ENCODE measurements around the gene DNHD1.

DNA sequence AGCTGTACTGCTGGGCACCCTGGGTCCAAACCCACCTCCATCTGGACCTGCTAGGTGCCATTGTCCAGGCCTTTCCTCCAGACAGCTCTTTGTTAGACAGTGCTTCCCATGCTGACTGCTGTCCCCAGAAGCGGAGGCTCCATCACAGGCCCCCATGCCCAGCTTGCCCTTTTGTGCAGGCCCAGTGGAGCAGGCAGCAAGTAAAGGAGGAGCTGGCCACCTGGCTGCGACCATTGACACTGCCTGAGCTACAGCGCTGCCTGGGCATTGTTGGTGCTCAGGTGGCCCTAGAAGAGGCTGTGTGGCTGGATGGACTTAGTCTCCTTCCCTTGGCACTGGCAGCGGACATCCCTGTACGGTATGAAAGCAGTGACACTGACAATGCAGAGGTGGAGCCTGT lies 1.5 kb downstream of the DNHD1 start:
- TF ChIP-seq SMC3 (IDR thresholded peaks at IDR 0.05; ENCODE audit: low read depth, low read length) (no peak), POLR2A (IDR thresholded peaks at IDR 0.05; ENCODE audit: low read depth, low read length) (no peak), RFX5 (IDR thresholded peaks at IDR 0.05; ENCODE audit: low read depth, low read length) (no peak), RAD21 (IDR thresholded peaks at IDR 0.05; ENCODE audit: low read length) (no peak), MAZ (IDR thresholded peaks at IDR 0.05; ENCODE audit: borderline replicate concordance, low read depth, low read length) (no peak), MAFK (IDR thresholded peaks at IDR 0.05; ENCODE audit: low read depth, low read length) (no peak), CHD1 (IDR thresholded peaks at IDR 0.05; ENCODE audit: low read depth, low read length) (no peak), CEBPB (IDR thresholded peaks at IDR 0.05; ENCODE audit: low read depth, low read length) (no peak), BHLHE40 (IDR thresholded peaks at IDR 0.05; ENCODE audit: low read depth, low read length) (no peak), FOS (IDR thresholded peaks at IDR 0.05; ENCODE audit: low read depth, low read length) (no peak), MXI1 (IDR thresholded peaks at IDR 0.05; ENCODE audit: borderline replicate concordance, low read depth, low read length) (no peak)
- TF ChIP-seq, protein P1, sequence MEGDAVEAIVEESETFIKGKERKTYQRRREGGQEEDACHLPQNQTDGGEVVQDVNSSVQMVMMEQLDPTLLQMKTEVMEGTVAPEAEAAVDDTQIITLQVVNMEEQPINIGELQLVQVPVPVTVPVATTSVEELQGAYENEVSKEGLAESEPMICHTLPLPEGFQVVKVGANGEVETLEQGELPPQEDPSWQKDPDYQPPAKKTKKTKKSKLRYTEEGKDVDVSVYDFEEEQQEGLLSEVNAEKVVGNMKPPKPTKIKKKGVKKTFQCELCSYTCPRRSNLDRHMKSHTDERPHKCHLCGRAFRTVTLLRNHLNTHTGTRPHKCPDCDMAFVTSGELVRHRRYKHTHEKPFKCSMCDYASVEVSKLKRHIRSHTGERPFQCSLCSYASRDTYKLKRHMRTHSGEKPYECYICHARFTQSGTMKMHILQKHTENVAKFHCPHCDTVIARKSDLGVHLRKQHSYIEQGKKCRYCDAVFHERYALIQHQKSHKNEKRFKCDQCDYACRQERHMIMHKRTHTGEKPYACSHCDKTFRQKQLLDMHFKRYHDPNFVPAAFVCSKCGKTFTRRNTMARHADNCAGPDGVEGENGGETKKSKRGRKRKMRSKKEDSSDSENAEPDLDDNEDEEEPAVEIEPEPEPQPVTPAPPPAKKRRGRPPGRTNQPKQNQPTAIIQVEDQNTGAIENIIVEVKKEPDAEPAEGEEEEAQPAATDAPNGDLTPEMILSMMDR (conservative IDR thresholded peaks at IDR 0.05; ENCODE audit: low read depth, low read length) = no peak
- TF ChIP-seq, protein P2, sequence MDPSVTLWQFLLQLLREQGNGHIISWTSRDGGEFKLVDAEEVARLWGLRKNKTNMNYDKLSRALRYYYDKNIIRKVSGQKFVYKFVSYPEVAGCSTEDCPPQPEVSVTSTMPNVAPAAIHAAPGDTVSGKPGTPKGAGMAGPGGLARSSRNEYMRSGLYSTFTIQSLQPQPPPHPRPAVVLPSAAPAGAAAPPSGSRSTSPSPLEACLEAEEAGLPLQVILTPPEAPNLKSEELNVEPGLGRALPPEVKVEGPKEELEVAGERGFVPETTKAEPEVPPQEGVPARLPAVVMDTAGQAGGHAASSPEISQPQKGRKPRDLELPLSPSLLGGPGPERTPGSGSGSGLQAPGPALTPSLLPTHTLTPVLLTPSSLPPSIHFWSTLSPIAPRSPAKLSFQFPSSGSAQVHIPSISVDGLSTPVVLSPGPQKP (IDR thresholded peaks at IDR 0.05; ENCODE audit: borderline replicate concordance, low read depth, low read length) = no peak
- TF ChIP-seq, protein P3, sequence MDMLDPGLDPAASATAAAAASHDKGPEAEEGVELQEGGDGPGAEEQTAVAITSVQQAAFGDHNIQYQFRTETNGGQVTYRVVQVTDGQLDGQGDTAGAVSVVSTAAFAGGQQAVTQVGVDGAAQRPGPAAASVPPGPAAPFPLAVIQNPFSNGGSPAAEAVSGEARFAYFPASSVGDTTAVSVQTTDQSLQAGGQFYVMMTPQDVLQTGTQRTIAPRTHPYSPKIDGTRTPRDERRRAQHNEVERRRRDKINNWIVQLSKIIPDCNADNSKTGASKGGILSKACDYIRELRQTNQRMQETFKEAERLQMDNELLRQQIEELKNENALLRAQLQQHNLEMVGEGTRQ (IDR thresholded peaks at IDR 0.05; ENCODE audit: low read depth, low read length) = no peak
